K562 (cell line): ENCODE data around the gene SLC38A7. TPM values are rescaled to one million over a fixed set of nuclear protein-coding genes. Genes with fewer than 3 reads are reported as not detected.
A peak's percentile ranks its signal among the peaks of the same experiment; 100 is the strongest.

Source experiments
- ATAC-seq: fragments of 200-7000 bp; cut with Tn5 transposase; 3 replicates; pipeline ENCODE4 v1.9.1; 2020; ENCODE audit warnings: moderate library complexity
- BruUV-seq: library from RNA; stranded (reverse); fragments of 400-500 nt; replicated peaks from 2 replicates; lab custom pipeline; 2021; lab: Mats Ljungman, UMichigan
- CTCF ChIA-PET: fragments of 300-600 bp; formaldehyde crosslinking; extraction: SDS; loops from one replicate; lab custom pipeline; 2021; ENCODE audit warnings: low intra/inter-chr PET ratio; lab: Yijun Ruan, JAX
- POLR2A ChIA-PET: fragments of 300-600, 350-650 bp; sonication (Branson Sonifier 250); formaldehyde crosslinking; extraction: SDS; loops from one replicate; lab custom pipeline; 2021; ENCODE audit warnings: antibody characterized with exemption, inconsistent platforms; lab: Yijun Ruan, JAX
- DNase-seq, 4 experiments: peaks; one replicate each; pipeline versions ENCODE4 v3.0.0 to v3.0.0-alpha.2; 2011 to 2018; ENCODE audit warnings: low spot score in 3 of 4, mixed read lengths in 3 of 4; ENCODE audit errors: extremely low read depth in 1 of 4
- FAIRE-seq: peaks from 2 replicates; lab custom pipeline; 2011; peaks lifted over from hg19 to GRCh38; lab: Jason Lieb, UNC
- H2AFZ ChIP-seq: 2 replicates; pipeline ENCODE4 v1.6.0; 2011; ENCODE audit warnings: low read depth, low read length, control low read depth, inconsistent platforms
- H3K27ac ChIP-seq: fragments of 200-600 bp; 3 replicates; pipeline ENCODE4 v1.8.0; 2011; ENCODE audit warnings: low read depth, mild to moderate bottlenecking, control low read depth, inconsistent platforms, low read length, moderate library complexity, mixed read lengths; ENCODE audit errors: extremely low read depth
- H3K27me3 ChIP-seq, 2 experiments: fragments of 300-600 bp in 1 of 2; 2 replicates in 1 of 2; 3 replicates in 1 of 2; pipeline versions ENCODE4 v1.6.0 to v1.8.0; 2011; ENCODE audit warnings: inconsistent platforms in 2 of 2, low read length in 2 of 2, mild to moderate bottlenecking in 1 of 2, mixed read lengths in 1 of 2, moderate library complexity in 1 of 2; ENCODE audit not compliant: control insufficient read depth in 2 of 2, insufficient read depth in 2 of 2
- H3K36me3 ChIP-seq: fragments of 300-600 bp; 3 replicates; pipeline ENCODE4 v1.8.0; 2011; ENCODE audit warnings: mild to moderate bottlenecking, low read length, inconsistent platforms; ENCODE audit not compliant: control insufficient read depth, insufficient read depth
- H3K4me1 ChIP-seq, 2 experiments: fragments of 200-600 bp in 1 of 2; replicated peaks in 1 of 2; 2 replicates in 1 of 2; 3 replicates in 1 of 2; pipeline versions ENCODE4 v1.5.1 to v1.8.0; 2011; ENCODE audit warnings: inconsistent platforms in 2 of 2, low read length in 2 of 2, mild to moderate bottlenecking in 1 of 2, mixed read lengths in 1 of 2, moderate library complexity in 1 of 2; ENCODE audit not compliant: control insufficient read depth in 2 of 2, insufficient read depth in 2 of 2
- H3K4me2 ChIP-seq: 2 replicates; pipeline ENCODE4 v1.6.1; 2011; ENCODE audit warnings: low read length, control low read depth, inconsistent platforms, mixed read lengths; ENCODE audit not compliant: insufficient read depth
- H3K4me3 ChIP-seq: fragments of 200-600 bp; sonication (generic), shearing (Covaris generic); 2 replicates; pipeline ENCODE4 v1.5.1; 2016; ENCODE audit warnings: control low read depth, inconsistent platforms
- H3K79me2 ChIP-seq: fragments of 200-600 bp; 3 replicates; pipeline ENCODE4 v1.8.0; 2011; ENCODE audit warnings: low read length, inconsistent platforms; ENCODE audit not compliant: control insufficient read depth, insufficient read depth
- H3K9ac ChIP-seq, 2 experiments: 2 replicates each; pipeline versions ENCODE4 v1.6.0 to v1.6.1; 2011; ENCODE audit warnings: low read depth in 2 of 2, low read length in 2 of 2, control low read depth in 1 of 2, inconsistent platforms in 1 of 2, mild to moderate bottlenecking in 1 of 2, mixed read lengths in 1 of 2; ENCODE audit not compliant: insufficient read depth in 1 of 2
- H3K9me1 ChIP-seq: one replicate; pipeline ENCODE4 v1.6.0; 2011; ENCODE audit warnings: inconsistent platforms, mild to moderate bottlenecking, low read length, moderate library complexity; ENCODE audit not compliant: control insufficient read depth, insufficient read depth
- H3K9me3 ChIP-seq: replicated peaks from 2 replicates; pipeline ENCODE4 v1.5.1; 2011; ENCODE audit warnings: low read depth, low read length, inconsistent platforms; ENCODE audit not compliant: control insufficient read depth, insufficient read depth
- H4K20me1 ChIP-seq: replicated peaks from 2 replicates; pipeline ENCODE4 v1.6.1; 2011; ENCODE audit warnings: low read length, inconsistent platforms, mixed read lengths; ENCODE audit not compliant: control insufficient read depth, insufficient read depth
- DDX20 ChIP-seq: fragments of 450-650 bp; IDR thresholded peaks from 2 replicates; pipeline ENCODE4 v1.6.1; 2016; ENCODE audit warnings: missing genetic modification characterization, low read depth, mild to moderate bottlenecking, missing compliant biosample characterization, moderate library complexity
- MYBL2 ChIP-seq, 2 experiments: fragments of 450-650 bp in 1 of 2; sonication (generic) in 1 of 2; formaldehyde crosslinking in 1 of 2; IDR thresholded peaks; 2 replicates each; pipeline versions ENCODE4 v1.6.1 to v1.8.1; 2017 to 2022; ENCODE audit warnings: borderline replicate concordance in 1 of 2, inconsistent platforms in 1 of 2, low read depth in 1 of 2, mild to moderate bottlenecking in 1 of 2, missing genetic modification reagents in 1 of 2, moderate library complexity in 1 of 2
- ZNF146 ChIP-seq: IDR thresholded peaks from one replicate; pipeline ENCODE4 v1.6.1; 2018; ENCODE audit warnings: missing compliant biosample characterization; ENCODE audit not compliant: unreplicated experiment
- ZNF445 ChIP-seq: fragments of 250-450 bp; sonication (Bioruptor Pico); IDR thresholded peaks from 2 replicates; pipeline ENCODE4 v1.4.0; 2020; ENCODE audit warnings: low read depth, mild to moderate bottlenecking, moderate library complexity
- WGBS: fragments of 100-300 bp; shearing (Covaris generic); methylation state at CpG from one replicate; pipeline ENCODE4 v1.1.6; 2016; ENCODE audit warnings: low coverage, mixed read lengths; ENCODE audit not compliant: insufficient coverage; ENCODE audit errors: missing lambda C conversion rate; 5-methylcytosine and 5-hydroxymethylcytosine counted together
- in situ Hi-C: fragments of 300-500 bp; cut with MboI; formaldehyde crosslinking; loops from 4 replicates; pipeline ENCODE4 v1.15.0; 2018; ENCODE audit warnings: inconsistent platforms, mixed read lengths
- intact Hi-C: fragments of 100-400 bp; cut with micrococcal nuclease; formaldehyde crosslinking; loops from 2 replicates; pipeline ENCODE4 v1.14.2; 2022
- polyA plus RNA-seq, 8 experiments: library from polyadenylated mRNA; depleted of rRNA in 4 of 8; stranded (reverse) in 5 of 8; unstranded in 3 of 8; fragments of >200 nt; fragmentation: Nextera tagmentation in 2 of 8; fragmentation: Illumina TruSeq in 1 of 8; extraction: Ambion mirVana in 2 of 8; extraction: Trizol in 1 of 8; gene quantifications; 2 replicates each; pipeline versions ENCODE4 v1.2.1 to v1.2.3, GENCODE V29; 2011 to 2014; ENCODE audit warnings: inconsistent platforms in 1 of 8, missing spikeins in 1 of 8
- total RNA-seq, 7 experiments: library from RNA; depleted of rRNA in 6 of 7; stranded (reverse); fragments of >200 nt in 6 of 7; fragmentation: Illumina TruSeq in 2 of 7; extraction: Trizol in 2 of 7; gene quantifications; 2 replicates each; pipeline versions ENCODE4 v1.2.1 to v1.2.3, GENCODE V29; 2011 to 2021; ENCODE audit warnings: low replicate concordance in 1 of 7
- TF ChIP-seq, protein P1 (sequence below): sonication (generic); formaldehyde crosslinking; IDR thresholded peaks from 2 replicates; pipeline ENCODE4 v1.8.0; 2022; ENCODE audit warnings: mild to moderate bottlenecking, missing genetic modification reagents

The SLC38A7 gene
- total and polyA plus RNA-seq, 9 of the 15 experiments (the other 6 are each of a cell fraction or from before 2014, with no cell fraction given), result 2.7 to 12.2 (median 6.5) TPM

GRCh38 chr16:58652741-58653140 is 31.8 kb downstream of the SLC38A7 start:
- ChIA-PET POLR2A (interaction anchor here (0.6 kb wide), 2 partner anchors 12 to 24 kb away, joined by 4 read pairs; no protein-coding TSS in a partner anchor), CTCF (interaction anchor here (0.6 kb wide), 1 partner anchor 291 kb away, joined by 4 read pairs; no protein-coding TSS in a partner anchor)
- no peaks in the 10 kb centered on the region for H3K4me1 ChIP-seq
- no TSS peak for BruUV-seq
- H3K9me1 ChIP-seq, result no peaks in the 10 kb centered on the region
- ATAC-seq, result peak; percentile 10; the same call in 1 of the 3 replicates
- H3K4me3 ChIP-seq, result no peak overlapping the region
- H3K36me3 ChIP-seq, result no peaks in the 10 kb centered on the region
- intact Hi-C loops, result loop anchor here (10.0 kb wide), 1 partner anchor 748 kb away; no protein-coding TSS in a partner anchor
- H3K4me2 ChIP-seq, result no peak overlapping the region
- WGBS, result 22% methylated on average over 3 of the region's 3 CpGs
- no peak overlapping the region for H3K27ac ChIP-seq
- no peak for DNase-seq
- TF ChIP-seq DDX20 (tag) (no peak), ZNF445 (CRISPR knock-in tag) (no peak), MYBL2 (IDR thresholded peaks at IDR 0.05; ENCODE audit: low read depth) (no peak), MYBL2 (CRISPR knock-in tag; IDR thresholded peaks at IDR 0.05; ENCODE audit: borderline replicate concordance) (no peak), ZNF146 (no peak)
- TF ChIP-seq, protein P1, sequence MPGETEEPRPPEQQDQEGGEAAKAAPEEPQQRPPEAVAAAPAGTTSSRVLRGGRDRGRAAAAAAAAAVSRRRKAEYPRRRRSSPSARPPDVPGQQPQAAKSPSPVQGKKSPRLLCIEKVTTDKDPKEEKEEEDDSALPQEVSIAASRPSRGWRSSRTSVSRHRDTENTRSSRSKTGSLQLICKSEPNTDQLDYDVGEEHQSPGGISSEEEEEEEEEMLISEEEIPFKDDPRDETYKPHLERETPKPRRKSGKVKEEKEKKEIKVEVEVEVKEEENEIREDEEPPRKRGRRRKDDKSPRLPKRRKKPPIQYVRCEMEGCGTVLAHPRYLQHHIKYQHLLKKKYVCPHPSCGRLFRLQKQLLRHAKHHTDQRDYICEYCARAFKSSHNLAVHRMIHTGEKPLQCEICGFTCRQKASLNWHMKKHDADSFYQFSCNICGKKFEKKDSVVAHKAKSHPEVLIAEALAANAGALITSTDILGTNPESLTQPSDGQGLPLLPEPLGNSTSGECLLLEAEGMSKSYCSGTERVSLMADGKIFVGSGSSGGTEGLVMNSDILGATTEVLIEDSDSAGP (CRISPR knock-in tag), result no peak
- peaks cover 0 to 7% of the 10 kb centered on the region in 2 experiments; a peak in 2 of 5 replicates for H3K27me3 ChIP-seq
- H3K79me2 ChIP-seq, result no peaks in the 10 kb centered on the region
- H4K20me1 ChIP-seq, result no peaks in the 10 kb centered on the region
- no peaks in the 10 kb centered on the region for H3K9me3 ChIP-seq
- H2AFZ ChIP-seq, result no peak overlapping the region
- in situ Hi-C loops, result no loop called here
- H3K9ac ChIP-seq, result peak overlapping the region in 1 of 2 experiments; percentile 22; a peak in 1 of 4 replicates
- FAIRE-seq, result no peak
